D721Med (cell line): ENCODE results near the gene MRPS31.
"Not testable (repeated sequence)": the region's sequence is repeated elsewhere in the genome, so short reads cannot be mapped to it uniquely, and the experiment has no call there.

Experiments used
- DNase-seq: peaks from one replicate; pipeline ENCODE4 v3.0.0; 2011; ENCODE audit warnings: low spot score; ENCODE audit not compliant: insufficient read length
- FAIRE-seq: peaks from 2 replicates; lab custom pipeline; 2011; peaks lifted over from hg19 to GRCh38; lab: Jason Lieb, UNC
- CTCF ChIP-seq: IDR thresholded peaks from 2 replicates; pipeline ENCODE4 v1.5.1; 2012; ENCODE audit warnings: mild to moderate bottlenecking, control low read depth; ENCODE audit not compliant: insufficient read depth; ENCODE audit errors: missing control alignments

Gene MRPS31

GRCh38 chr13:40789275-40790153, 18.5 kb upstream of the MRPS31 start, which contains the start of gene SLC25A15:
Gene SLC25A15 (plus strand): TSS chr13:40789611. CDS start chr13:40793227, 3,616 bp downstream.
- DNase-seq = peak; percentile 63
- no peak for FAIRE-seq
- peak; percentile 18 for TF ChIP-seq CTCF

- FAIRE-seq = not testable (repeated sequence)
Measured at GRCh38 chr13:40788540-40789274, 17.7 kb upstream of the MRPS31 start.

GRCh38 chr13:40787062-40787461, 16.1 kb upstream of the MRPS31 start:
- DNase-seq = no peak
- no peak for FAIRE-seq
- TF ChIP-seq CTCF = no peak

More at GRCh38 chr13:40788540-40789274, 17.7 kb upstream of the MRPS31 start:
- DNase-seq = not testable (repeated sequence)

GRCh38 chr13:40786568-40786996, 15.6 kb upstream of the MRPS31 start:
- FAIRE-seq (no peak), DNase-seq (no peak)
- TF ChIP-seq CTCF = no peak

GRCh38 chr13:40784540-40784939, 13.6 kb upstream of the MRPS31 start:
- TF ChIP-seq CTCF = no peak
- FAIRE-seq (no peak), DNase-seq (no peak)

- not testable (repeated sequence) for FAIRE-seq, DNase-seq
Measured at GRCh38 chr13:40782971-40783370, 12.0 kb upstream of the MRPS31 start.

GRCh38 chr13:40781717-40782116, 10.7 kb upstream of the MRPS31 start:
- no peak for TF ChIP-seq CTCF
- FAIRE-seq = no peak
- DNase-seq = no peak
